Progenitor cell of endocrine pancreas (in vitro differentiated cells): ENCODE data around the gene PARP14. TPM values are rescaled to one million over a fixed set of nuclear protein-coding genes. Genes with fewer than 3 reads are reported as not detected.
"Not testable (repeated sequence)": the region's sequence is repeated elsewhere in the genome, so short reads cannot be mapped to it uniquely, and the experiment has no call there.

ENCODE experiments used
- DNase-seq: peaks from one replicate; pipeline ENCODE4 v3.0.0; 2021; ENCODE audit warnings: low spot score; ENCODE audit not compliant: unreplicated experiment
- H3K27ac Mint-ChIP-seq: 2 replicates; pipeline ENCODE4 v1.8.0; 2021; ENCODE audit warnings: mild to moderate bottlenecking, moderate library complexity, mixed read lengths
- H3K27me3 Mint-ChIP-seq: 2 replicates; pipeline ENCODE4 v1.8.0; 2021; ENCODE audit warnings: mixed read lengths
- H3K36me3 Mint-ChIP-seq: 2 replicates; pipeline ENCODE4 v1.8.0; 2022; ENCODE audit warnings: mixed read lengths; ENCODE audit not compliant: insufficient read depth
- H3K4me1 Mint-ChIP-seq: 2 replicates; pipeline ENCODE4 v1.8.0; 2021; ENCODE audit warnings: low read depth, mixed read lengths
- H3K4me3 Mint-ChIP-seq: 2 replicates; pipeline ENCODE4 v1.8.0; 2021; ENCODE audit warnings: low read depth, mild to moderate bottlenecking, moderate library complexity, mixed read lengths
- H3K9me3 Mint-ChIP-seq: 2 replicates; pipeline ENCODE4 v1.8.0; 2021; ENCODE audit warnings: low read depth, mixed read lengths
- CTCF ChIP-seq: fragments of 200-600 bp; sonication (generic); IDR thresholded peaks from one replicate; pipeline ENCODE4 v1.5.0; 2021; ENCODE audit warnings: antibody characterized with exemption, mild to moderate bottlenecking; ENCODE audit not compliant: unreplicated experiment
- total RNA-seq: library from RNA; stranded (reverse); gene quantifications from 2 replicates; pipeline ENCODE4 v1.2.1, GENCODE V29; 2021

PARP14 gene
- total RNA-seq, 1 donor from 2014 or later, result 20.0 TPM

- Mint-ChIP-seq H3K27ac (no peak overlapping the region), H3K4me3 (peak overlapping the region; percentile 89), H3K27me3 (peaks cover 7% of the 10 kb centered on the region), H3K4me1 (peaks cover 16% of the 10 kb centered on the region), H3K9me3 (no peaks in the 10 kb centered on the region), H3K36me3 (no peaks in the 10 kb centered on the region)
- peak; percentile 83 for TF ChIP-seq CTCF
- DNase-seq, result peak; percentile 58
Observed at GRCh38 chr3:122679085-122679881, 1.4 kb upstream of the PARP14 start.

DNA sequence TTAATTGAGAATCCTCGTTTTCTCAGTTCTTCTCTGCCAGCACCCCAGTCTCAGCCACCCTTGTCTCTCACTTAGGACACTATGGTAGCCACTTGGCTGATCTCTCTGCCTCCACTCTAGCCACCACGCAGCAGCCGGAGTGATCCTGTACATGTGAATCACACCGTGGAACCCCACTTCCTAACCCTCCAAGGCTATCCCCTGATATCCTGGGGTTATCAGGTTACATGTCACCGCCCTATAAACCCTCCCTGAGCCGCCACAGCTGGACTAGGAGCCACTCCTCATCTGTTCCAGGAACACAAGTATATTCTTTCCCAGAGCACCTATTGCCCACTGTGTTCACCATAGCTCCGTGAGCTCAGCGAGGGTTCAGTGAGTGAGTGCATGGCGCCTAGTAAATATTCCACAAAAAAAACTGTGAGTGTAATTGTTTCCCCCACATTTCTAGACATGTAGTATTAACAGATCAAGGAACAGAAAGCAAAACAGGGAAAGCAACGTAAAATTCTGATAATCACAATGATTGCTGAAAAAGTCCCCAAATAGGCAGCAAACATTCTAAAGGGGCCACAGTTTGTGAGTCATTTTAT lies 661 bp upstream of the PARP14 start:
- Mint-ChIP-seq H3K27ac (peak overlapping the region; percentile 90), H3K4me1 (peaks cover 16% of the 10 kb centered on the region), H3K4me3 (peak overlapping the region; percentile 89), H3K27me3 (peaks cover 7% of the 10 kb centered on the region), H3K9me3 (no peaks in the 10 kb centered on the region), H3K36me3 (peaks cover under 1% of the 10 kb centered on the region)
- no peak for TF ChIP-seq CTCF
- DNase-seq, result no peak

DNA sequence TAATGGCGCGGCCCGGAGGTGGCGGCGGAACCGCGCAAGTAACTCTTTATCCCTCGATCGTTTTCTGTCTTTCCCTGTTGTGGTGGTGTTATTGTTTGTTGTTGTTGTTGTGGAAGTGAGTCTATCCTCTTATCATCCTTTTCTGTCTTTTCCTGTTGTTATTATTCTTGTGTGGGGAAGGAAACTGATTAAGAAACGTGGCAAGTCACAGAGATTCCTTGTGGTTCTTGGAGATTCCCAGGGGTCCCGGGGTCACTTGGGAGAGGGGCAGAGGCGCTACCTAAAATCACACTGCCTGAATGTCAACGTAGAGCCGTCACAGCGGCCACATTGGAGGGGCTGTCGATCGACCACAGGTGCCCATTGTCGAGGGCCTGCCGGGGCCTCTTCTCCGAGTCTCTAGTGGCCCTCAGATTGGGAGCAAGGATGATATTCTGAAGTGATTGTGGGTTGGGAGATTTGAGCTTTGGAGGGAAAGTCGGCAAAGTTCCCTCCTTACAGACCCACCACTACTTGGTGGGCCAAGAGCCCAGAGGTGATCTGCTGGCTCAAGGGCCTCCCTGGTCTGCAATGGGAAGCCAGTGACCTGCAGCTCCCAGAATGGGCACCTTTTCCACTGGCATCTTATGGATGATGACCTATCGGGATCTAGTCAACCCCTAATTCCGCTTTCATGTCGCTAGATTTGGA lies 790 bp downstream of the PARP14 start:
- no peak for TF ChIP-seq CTCF
- DNase-seq, result no peak
- peak overlapping the region; percentile 89 for H3K4me3 Mint-ChIP-seq
- H3K9me3 Mint-ChIP-seq, result no peaks in the 10 kb centered on the region
- peaks cover 16% of the 10 kb centered on the region for H3K4me1 Mint-ChIP-seq
- peak overlapping the region; percentile 89 for H3K27ac Mint-ChIP-seq
- peaks cover 7% of the 10 kb centered on the region for H3K27me3 Mint-ChIP-seq
- peaks cover 3% of the 10 kb centered on the region for H3K36me3 Mint-ChIP-seq

GRCh38 chr3:122681974-122682409 lies 1.4 kb downstream of the PARP14 start:
- Mint-ChIP-seq H3K27me3 (peaks cover 7% of the 10 kb centered on the region), H3K9me3 (no peaks in the 10 kb centered on the region), H3K4me3 (peak overlapping the region; percentile 89), H3K27ac (no peak overlapping the region), H3K36me3 (peaks cover 3% of the 10 kb centered on the region), H3K4me1 (peaks cover 16% of the 10 kb centered on the region)
- no peak for DNase-seq
- no peak for TF ChIP-seq CTCF

DNA sequence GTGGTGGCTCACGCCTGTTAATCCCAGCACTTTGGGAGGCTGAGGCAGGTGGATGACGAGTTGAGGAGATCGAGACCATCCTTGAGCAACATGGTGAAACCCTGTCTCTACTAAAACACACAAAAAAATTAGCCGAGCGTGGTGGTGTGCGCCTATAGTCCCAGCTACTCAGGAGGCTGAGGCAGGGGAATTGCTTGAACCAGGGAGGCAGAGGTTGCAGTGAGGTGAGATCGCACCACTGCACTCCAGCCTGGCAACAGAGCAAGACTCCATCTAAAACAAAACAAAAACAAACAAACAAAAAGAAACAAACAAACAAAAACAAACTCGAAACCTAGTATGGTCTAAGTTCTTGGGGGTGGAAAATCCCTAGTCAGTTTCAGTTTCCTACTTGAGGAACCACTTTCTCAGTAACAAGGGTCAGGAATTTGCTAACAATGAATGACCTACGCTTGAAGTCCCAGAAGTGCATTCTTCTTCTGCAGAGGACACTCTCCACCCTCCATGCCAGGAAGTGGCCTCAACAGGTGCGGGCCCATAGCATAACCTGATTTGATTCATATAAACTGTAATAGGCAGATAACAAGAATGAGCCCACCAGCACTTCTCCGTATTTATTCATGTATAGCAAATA lies 2.3 kb downstream of the PARP14 start:
- not testable (repeated sequence) for DNase-seq, H3K9me3 Mint-ChIP-seq, H3K36me3 Mint-ChIP-seq, H3K27ac Mint-ChIP-seq, H3K27me3 Mint-ChIP-seq
- H3K4me3 Mint-ChIP-seq, result peak overlapping the region; percentile 15
- H3K4me1 Mint-ChIP-seq, result peaks cover 16% of the 10 kb centered on the region
